Right atrium auricular region (tissue), 2 donors: Measurements from ENCODE around the gene SPPL3. TPM values are rescaled to one million over a fixed set of nuclear protein-coding genes. Genes with fewer than 3 reads are reported as not detected.
"Not testable (repeated sequence)": the region's sequence is repeated elsewhere in the genome, so short reads cannot be mapped to it uniquely, and the experiment has no call there.

ENCODE experiments used
- DNase-seq: peaks from one replicate; pipeline ENCODE4 v3.0.0-alpha.2; 2019; ENCODE audit warnings: low spot score
- H3K27ac ChIP-seq, 2 donors: fragments of 200-600 bp; sonication (generic); 1 replicate in 1 of 2; 2 replicates in 1 of 2; pipeline ENCODE4 v1.5.1; 2016 to 2019
- H3K27me3 ChIP-seq, 2 donors: fragments of 200-600 bp; sonication (generic); one replicate each; pipeline versions ENCODE4 v1.5.1 to v1.6.0; 2017 to 2019
- H3K36me3 ChIP-seq: fragments of 200-600 bp; sonication (generic); one replicate; pipeline ENCODE4 v1.5.1; 2016
- H3K4me1 ChIP-seq, 2 donors: fragments of 200-600 bp; sonication (generic); one replicate each; pipeline versions ENCODE4 v1.5.1 to v1.6.0; 2017 to 2019
- H3K4me3 ChIP-seq, 2 donors: fragments of 200-600 bp; sonication (generic); 1 replicate in 1 of 2; 2 replicates in 1 of 2; pipeline ENCODE4 v1.5.1; 2017 to 2019; ENCODE audit warnings: mild to moderate bottlenecking in 1 of 2, moderate library complexity in 1 of 2
- H3K9me3 ChIP-seq, 2 donors: fragments of 200-600 bp; sonication (generic); one replicate each; pipeline ENCODE4 v1.5.1; 2019
- total RNA-seq, 2 donors: library from RNA; depleted of rRNA; stranded (reverse); fragments of >200 nt; gene quantifications; one replicate each; pipeline ENCODE4 v1.1.0, GENCODE V29; 2016
- TF ChIP-seq, protein P1 (sequence below), 2 donors: fragments of 200-600 bp; sonication (generic); IDR thresholded peaks; one replicate each; pipeline ENCODE4 v1.5.1; 2019; ENCODE audit warnings: antibody characterized with exemption in 2 of 2

SPPL3 gene
- total RNA-seq, 2 donors from 2014 or later: 13.8 to 16.5 TPM

DNA sequence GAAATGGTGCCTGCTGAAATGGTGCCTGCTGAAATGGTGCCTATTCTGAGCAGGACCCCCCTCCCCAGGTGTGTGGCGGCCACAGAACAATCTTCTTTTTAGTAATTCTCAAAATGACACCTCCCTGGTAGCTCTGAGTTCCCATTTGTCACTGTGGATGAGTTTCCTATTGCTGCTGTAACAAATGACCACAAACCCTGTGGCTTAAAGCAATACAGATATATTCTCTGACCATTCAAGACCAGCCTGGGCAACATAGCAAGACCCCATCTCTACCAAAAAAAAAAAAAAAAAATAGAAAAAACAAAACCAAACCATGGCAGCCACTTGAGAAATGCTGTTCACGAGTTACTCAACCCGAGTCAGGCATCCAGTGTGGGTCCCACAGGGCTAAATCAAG, 170.6 kb downstream of the SPPL3 start:
- no peak for DNase-seq
- no peak overlapping the region for H3K27ac ChIP-seq

GRCh38 chr12:120732198-120732597, 172.0 kb downstream of the SPPL3 start:
- not testable (repeated sequence) for H3K4me3 ChIP-seq, H3K9me3 ChIP-seq, H3K27me3 ChIP-seq, H3K4me1 ChIP-seq, H3K27ac ChIP-seq, DNase-seq
- peaks cover 32% of the 10 kb centered on the region for H3K36me3 ChIP-seq

More for the DNA sequence above, 170.6 kb downstream of the SPPL3 start:
- Histone ChIP-seq H3K9me3 (no peaks in the 10 kb centered on the region), H3K27me3 (no peaks in the 10 kb centered on the region), H3K36me3 (peaks cover 26% of the 10 kb centered on the region), H3K4me3 (no peak overlapping the region), H3K4me1 (no peaks in the 10 kb centered on the region)
- TF ChIP-seq, protein P1, sequence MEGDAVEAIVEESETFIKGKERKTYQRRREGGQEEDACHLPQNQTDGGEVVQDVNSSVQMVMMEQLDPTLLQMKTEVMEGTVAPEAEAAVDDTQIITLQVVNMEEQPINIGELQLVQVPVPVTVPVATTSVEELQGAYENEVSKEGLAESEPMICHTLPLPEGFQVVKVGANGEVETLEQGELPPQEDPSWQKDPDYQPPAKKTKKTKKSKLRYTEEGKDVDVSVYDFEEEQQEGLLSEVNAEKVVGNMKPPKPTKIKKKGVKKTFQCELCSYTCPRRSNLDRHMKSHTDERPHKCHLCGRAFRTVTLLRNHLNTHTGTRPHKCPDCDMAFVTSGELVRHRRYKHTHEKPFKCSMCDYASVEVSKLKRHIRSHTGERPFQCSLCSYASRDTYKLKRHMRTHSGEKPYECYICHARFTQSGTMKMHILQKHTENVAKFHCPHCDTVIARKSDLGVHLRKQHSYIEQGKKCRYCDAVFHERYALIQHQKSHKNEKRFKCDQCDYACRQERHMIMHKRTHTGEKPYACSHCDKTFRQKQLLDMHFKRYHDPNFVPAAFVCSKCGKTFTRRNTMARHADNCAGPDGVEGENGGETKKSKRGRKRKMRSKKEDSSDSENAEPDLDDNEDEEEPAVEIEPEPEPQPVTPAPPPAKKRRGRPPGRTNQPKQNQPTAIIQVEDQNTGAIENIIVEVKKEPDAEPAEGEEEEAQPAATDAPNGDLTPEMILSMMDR (IDR thresholded peaks at IDR 0.05): no peak

DNA sequence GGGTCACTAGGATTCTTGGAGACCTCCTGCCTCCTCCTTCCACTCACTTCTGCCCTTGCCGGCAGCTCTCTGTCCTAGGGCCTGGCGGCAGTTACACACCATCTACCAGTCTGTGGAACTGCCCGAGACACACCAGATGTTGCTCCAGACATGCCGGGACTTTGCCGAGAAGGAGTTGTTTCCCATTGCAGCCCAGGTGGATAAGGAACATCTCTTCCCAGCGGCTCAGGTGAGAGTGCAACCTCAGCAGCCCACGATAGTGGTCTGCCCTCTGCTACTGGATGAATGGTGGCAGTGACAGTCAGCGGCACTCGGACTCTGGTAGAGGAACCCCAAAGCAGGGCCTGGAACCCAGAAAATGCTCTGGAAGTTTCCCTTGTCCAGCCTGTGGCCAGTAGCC, 177.2 kb downstream of the SPPL3 start:
- peaks cover 0 to 23% of the 10 kb centered on the region in 2 donors for H3K4me1 ChIP-seq
- H3K9me3 ChIP-seq: no peaks in the 10 kb centered on the region
- no peak for DNase-seq
- TF ChIP-seq, protein P1 (IDR thresholded peaks at IDR 0.05): no peak
- no peak overlapping the region for H3K4me3 ChIP-seq
- H3K36me3 ChIP-seq: peaks cover 47% of the 10 kb centered on the region
- peak overlapping the region in 1 of 2 donors; percentile 83 for H3K27ac ChIP-seq
- H3K27me3 ChIP-seq: no peaks in the 10 kb centered on the region

- no peak for DNase-seq
Observed at GRCh38 chr12:120726510-120726793, 177.7 kb downstream of the SPPL3 start.

GRCh38 chr12:120725659-120726509, 178.3 kb downstream of the SPPL3 start, which contains the start of gene ACADS:
Gene ACADS, plus strand, starts transcription at chr12:120725826. Its CDS starts 60 bp downstream, at chr12:120725886.
- Histone ChIP-seq H3K36me3 (peaks cover 57% of the 10 kb centered on the region), H3K4me3 (peak within 1 kb of the TSS; percentile 71 to 74), H3K27ac (peak within 1 kb of the TSS; percentile 79 to 83), H3K4me1 (peaks cover 0 to 29% of the 10 kb centered on the region in 2 donors), H3K27me3 (no peaks in the 10 kb centered on the region), H3K9me3 (no peaks in the 10 kb centered on the region)
- DNase-seq: peak; percentile 84
- TF ChIP-seq, protein P1 (IDR thresholded peaks at IDR 0.05): peak in 1 of 2 donors; percentile 31

More at GRCh38 chr12:120726510-120726793, 177.7 kb downstream of the SPPL3 start:
- Histone ChIP-seq H3K27me3 (no peaks in the 10 kb centered on the region), H3K27ac (peak overlapping the region; percentile 79 to 83), H3K9me3 (no peaks in the 10 kb centered on the region), H3K4me1 (peaks cover 0 to 23% of the 10 kb centered on the region in 2 donors), H3K36me3 (peaks cover 52% of the 10 kb centered on the region), H3K4me3 (peak overlapping the region; percentile 71 to 74)
- TF ChIP-seq, protein P1 (IDR thresholded peaks at IDR 0.05): no peak

DNA sequence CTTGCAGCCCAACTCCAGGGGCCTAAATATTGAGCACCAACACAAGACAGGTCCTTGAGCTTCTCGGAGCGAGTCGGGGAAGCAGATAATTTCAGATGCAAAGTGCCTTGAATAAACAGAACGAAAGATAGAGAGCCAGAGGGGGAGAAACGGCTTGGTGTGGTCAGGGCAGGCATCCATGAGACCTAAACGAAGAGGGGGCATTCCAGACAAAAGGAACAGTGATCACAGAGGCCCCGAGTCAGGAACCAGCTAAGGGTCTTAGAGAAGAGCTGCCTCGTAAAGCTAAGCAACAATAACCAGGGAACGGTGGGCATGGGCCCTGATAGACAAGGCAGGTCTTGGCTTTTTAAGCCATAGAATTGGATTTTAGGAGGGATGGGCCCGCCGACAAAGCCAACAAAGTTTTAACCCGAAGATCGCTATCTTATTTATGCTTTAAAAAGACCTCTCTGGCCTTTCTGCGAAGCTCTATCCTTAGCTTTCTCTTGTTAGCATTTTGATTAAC, 179.0 kb downstream of the SPPL3 start:
- no peak for DNase-seq
- TF ChIP-seq, protein P1 (IDR thresholded peaks at IDR 0.05): no peak
- Histone ChIP-seq H3K9me3 (no peaks in the 10 kb centered on the region), H3K27me3 (no peaks in the 10 kb centered on the region), H3K4me1 (peaks cover 0 to 34% of the 10 kb centered on the region in 2 donors), H3K4me3 (peak overlapping the region; percentile 71 to 74), H3K27ac (peak overlapping the region; percentile 79 to 83), H3K36me3 (peaks cover 57% of the 10 kb centered on the region)
